ENCODE measurements around the gene HSPBP1.

The HSPBP1 gene

DNA sequence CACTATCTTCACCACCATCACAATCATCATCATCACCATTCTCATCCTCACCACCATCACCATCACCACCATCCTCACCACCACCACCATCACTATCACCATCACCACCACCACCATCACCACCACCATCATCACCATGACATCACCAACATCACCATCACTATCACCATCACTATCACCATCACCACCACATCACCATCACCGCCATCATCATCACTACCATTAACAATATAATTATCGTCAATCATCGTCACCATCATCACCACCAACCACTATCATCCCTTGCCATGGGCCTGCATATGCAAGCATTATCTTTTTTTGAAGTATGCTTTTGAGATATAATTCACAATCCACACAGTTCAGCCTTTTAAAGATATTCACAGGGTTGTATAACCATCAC is 13.5 kb downstream of the HSPBP1 start:
- H3K4me3 ChIP-seq (ENCODE audit: low read length), result no peak overlapping the region
- no peak for DNase-seq (ENCODE audit: low read depth)
- TF ChIP-seq, protein P1, sequence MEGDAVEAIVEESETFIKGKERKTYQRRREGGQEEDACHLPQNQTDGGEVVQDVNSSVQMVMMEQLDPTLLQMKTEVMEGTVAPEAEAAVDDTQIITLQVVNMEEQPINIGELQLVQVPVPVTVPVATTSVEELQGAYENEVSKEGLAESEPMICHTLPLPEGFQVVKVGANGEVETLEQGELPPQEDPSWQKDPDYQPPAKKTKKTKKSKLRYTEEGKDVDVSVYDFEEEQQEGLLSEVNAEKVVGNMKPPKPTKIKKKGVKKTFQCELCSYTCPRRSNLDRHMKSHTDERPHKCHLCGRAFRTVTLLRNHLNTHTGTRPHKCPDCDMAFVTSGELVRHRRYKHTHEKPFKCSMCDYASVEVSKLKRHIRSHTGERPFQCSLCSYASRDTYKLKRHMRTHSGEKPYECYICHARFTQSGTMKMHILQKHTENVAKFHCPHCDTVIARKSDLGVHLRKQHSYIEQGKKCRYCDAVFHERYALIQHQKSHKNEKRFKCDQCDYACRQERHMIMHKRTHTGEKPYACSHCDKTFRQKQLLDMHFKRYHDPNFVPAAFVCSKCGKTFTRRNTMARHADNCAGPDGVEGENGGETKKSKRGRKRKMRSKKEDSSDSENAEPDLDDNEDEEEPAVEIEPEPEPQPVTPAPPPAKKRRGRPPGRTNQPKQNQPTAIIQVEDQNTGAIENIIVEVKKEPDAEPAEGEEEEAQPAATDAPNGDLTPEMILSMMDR (IDR thresholded peaks at IDR 0.05; ENCODE audit: insufficient read depth, low read depth, low read length, missing control alignments), result no peak

DNA sequence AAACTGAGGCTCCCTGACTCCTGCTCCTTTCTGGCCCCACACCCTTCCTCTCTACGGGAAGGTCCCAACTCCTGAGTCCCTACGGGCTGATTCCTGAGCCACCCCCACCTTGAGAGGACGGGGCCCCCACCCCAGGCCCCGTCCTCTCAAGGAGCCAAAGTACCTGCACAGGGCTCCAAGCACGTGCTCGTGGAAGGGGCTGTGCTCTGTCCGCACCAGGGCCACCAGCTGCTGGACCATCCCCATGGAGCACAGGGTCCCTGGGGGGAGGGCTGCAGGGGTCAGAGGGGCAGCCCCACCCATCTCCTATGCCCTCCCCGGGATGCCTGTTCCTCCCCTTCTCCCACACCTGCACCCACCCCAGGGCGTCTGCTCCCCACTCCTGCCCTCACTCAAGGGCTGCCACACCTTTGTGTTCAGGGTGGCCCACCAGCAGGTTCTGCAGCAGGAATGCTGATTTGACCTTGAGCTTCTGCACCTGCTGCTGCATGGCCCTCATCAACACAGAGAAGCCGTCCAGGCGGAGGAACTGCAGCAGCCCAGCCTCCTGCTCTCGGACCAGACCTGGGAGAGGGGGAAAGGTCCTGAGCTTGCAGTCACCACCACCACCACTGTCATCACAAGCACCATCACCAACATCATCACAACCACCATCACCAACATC is 14.1 kb downstream of the HSPBP1 start:
- TF ChIP-seq, protein P1 (IDR thresholded peaks at IDR 0.05; ENCODE audit: insufficient read depth, low read depth, low read length, missing control alignments), result no peak

DNA sequence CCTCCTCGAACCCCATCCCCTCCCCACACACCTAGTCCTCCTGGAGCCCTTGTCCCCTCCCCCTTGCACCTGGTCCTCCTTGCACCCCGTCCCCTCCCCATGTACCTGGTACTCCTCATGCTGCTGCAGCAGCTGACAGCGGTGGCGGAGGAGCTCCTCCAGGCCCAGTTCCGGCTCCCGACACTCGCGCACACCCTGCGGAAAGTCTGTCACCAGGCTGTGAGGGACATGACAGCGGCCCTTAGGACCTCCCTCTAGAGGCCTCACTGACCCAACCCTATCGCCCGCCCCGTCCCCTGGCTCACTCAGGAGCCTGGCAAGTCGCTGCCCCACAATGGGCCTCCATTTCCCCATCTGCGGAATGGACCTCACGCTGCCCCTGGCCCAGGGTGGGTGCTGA is 14.7 kb downstream of the HSPBP1 start:
- TF ChIP-seq, protein P1 (IDR thresholded peaks at IDR 0.05; ENCODE audit: insufficient read depth, low read depth, low read length, missing control alignments), result no peak
- no peak for DNase-seq (ENCODE audit: low read depth)

More for the DNA sequence above, 14.1 kb downstream of the HSPBP1 start:
- no peak overlapping the region for H3K4me3 ChIP-seq (ENCODE audit: low read length)
- DNase-seq (ENCODE audit: low read depth), result no peak

DNA sequence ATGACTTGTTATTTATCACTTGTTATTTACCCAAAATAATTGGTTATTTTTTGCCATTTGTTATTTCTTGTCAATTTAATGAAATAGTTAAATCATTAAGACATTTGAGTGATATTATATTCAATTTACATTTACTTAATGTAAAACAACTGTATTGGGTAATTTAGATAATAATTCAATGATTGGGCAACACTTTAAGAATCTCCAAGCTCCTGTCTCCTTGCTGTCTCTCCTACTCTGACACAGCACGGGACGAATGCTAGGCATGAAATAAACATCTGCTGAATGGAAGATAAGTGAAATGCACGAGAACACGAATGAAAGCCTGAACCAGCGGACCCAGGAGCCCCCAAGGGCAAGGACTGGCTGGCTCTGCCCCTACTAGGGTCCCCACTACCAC is 15.4 kb downstream of the HSPBP1 start:
- no peak overlapping the region for H3K4me3 ChIP-seq (ENCODE audit: low read length)
- no peak for DNase-seq (ENCODE audit: low read depth)
- TF ChIP-seq, protein P1 (IDR thresholded peaks at IDR 0.05; ENCODE audit: insufficient read depth, low read depth, low read length, missing control alignments), result no peak

More for the DNA sequence above, 14.7 kb downstream of the HSPBP1 start:
- no peak overlapping the region for H3K4me3 ChIP-seq (ENCODE audit: low read length)

DNA sequence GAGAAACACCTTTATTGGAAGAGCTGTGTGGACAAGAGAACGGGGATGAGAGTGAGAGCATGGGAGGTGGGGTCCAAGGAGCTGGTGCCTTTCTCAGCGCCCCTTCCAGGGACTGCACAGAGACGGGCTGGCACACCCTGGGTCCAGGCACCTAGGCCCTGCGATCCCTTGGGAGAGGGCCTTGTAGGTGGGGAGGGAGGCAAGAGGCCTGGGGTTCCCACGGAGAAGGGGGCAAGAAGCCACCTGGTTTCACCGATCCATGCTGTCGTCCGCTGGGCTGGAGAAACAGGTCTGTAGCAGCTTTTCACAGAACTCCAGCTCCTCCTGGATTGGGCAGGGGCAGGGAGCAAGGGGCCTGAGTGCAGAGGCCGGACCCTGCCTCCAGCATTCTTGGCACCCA is 17.6 kb downstream of the HSPBP1 start:
- TF ChIP-seq, protein P1 (IDR thresholded peaks at IDR 0.05; ENCODE audit: insufficient read depth, low read depth, low read length, missing control alignments), result no peak
- no peak for DNase-seq (ENCODE audit: low read depth)
- H3K4me3 ChIP-seq (ENCODE audit: low read length), result no peak overlapping the region

DNA sequence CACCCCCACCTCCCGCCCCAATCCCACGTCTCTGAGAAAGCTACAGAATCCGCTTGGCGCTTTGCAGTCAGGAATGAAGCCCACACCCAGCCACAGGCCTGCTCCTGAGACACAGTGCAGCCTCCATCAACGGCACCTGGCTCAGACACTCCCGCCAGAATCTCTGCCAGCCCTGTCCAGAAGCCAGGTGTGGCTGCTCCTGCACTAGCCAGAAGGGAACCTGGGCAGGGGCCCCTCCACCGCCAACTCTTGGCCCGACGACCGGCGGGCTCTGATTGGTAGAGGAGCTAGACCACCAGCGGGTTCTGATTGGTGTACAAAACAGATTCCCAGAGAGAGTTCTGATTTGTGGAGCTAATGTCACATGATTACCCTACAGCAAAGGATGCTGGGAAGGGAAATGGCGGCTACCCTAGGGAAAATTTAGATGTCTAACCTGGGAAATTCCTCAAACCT is 18.2 kb downstream of the HSPBP1 start:
- TF ChIP-seq, protein P1 (IDR thresholded peaks at IDR 0.05; ENCODE audit: insufficient read depth, low read depth, low read length, missing control alignments), result no peak
- no peak overlapping the region for H3K4me3 ChIP-seq (ENCODE audit: low read length)
- no peak for DNase-seq (ENCODE audit: low read depth)
